Adrenal gland (tissue), 12 donors: ENCODE results near the gene MORF4L1. TPM values are rescaled to one million over a fixed set of nuclear protein-coding genes. Genes with fewer than 3 reads are reported as not detected.

Source experiments
- DNase-seq, 7 donors: peaks; one replicate each; pipeline ENCODE4 v3.0.0-alpha.2; 2019 to 2020
- H3K27ac ChIP-seq, 5 donors: fragments of 200-600 bp; sonication (generic) in 4 of 5; 1 replicate in 3 of 5; 2 replicates in 2 of 5; pipeline versions ENCODE4 v1.5.1 to v1.8.0; 2016 to 2020; ENCODE audit warnings: mild to moderate bottlenecking in 1 of 5
- H3K27me3 ChIP-seq: fragments of 200-600 bp; 2 replicates; pipeline ENCODE4 v1.8.0; 2021
- H3K36me3 ChIP-seq, 2 donors: fragments of 200-600 bp; replicated peaks in 1 of 2; 1 replicate in 1 of 2; 2 replicates in 1 of 2; pipeline versions ENCODE4 v1.5.1 to v1.8.0; 2018 to 2022
- H3K4me1 ChIP-seq, 2 donors: fragments of 200-600 bp; replicated peaks in 1 of 2; 1 replicate in 1 of 2; 2 replicates in 1 of 2; pipeline versions ENCODE4 v1.5.1 to v1.8.0; 2018 to 2021
- H3K4me3 ChIP-seq, 4 donors: fragments of 200-600 bp; sonication (generic) in 3 of 4; one replicate each; pipeline ENCODE4 v1.5.1; 2016 to 2018
- H3K9me3 ChIP-seq, 3 donors: fragments of 200-600 bp; sonication (generic) in 1 of 3; replicated peaks in 1 of 3; 1 replicate in 2 of 3; 2 replicates in 1 of 3; pipeline versions ENCODE4 v1.5.1 to v1.8.0; 2016 to 2021
- POLR2A ChIP-seq, 2 donors: fragments of 450-650 bp; IDR thresholded peaks; one replicate each; pipeline ENCODE4 v1.6.1; 2017; ENCODE audit warnings: antibody characterized with exemption in 2 of 2, mild to moderate bottlenecking in 2 of 2, moderate library complexity in 1 of 2
- WGBS, 4 donors: extraction: QIAGEN DNeasy Blood & Tissue Kit in 2 of 4; methylation state at CpG; one replicate each; pipeline versions ENCODE4 v1.1.5 to v1.1.7; 2013 to 2017; 5-methylcytosine and 5-hydroxymethylcytosine counted together
- intact Hi-C, 2 donors: fragments of 100-400 bp; cut with DNase I; formaldehyde crosslinking; loops; one replicate each; pipeline versions ENCODE4 v1.14.1 to v1.15.0; 2022 to 2023
- polyA plus RNA-seq, 3 donors: library from polyadenylated mRNA; stranded (reverse); fragments of 200-250 nt in 2 of 3; fragments of 350-450 nt in 1 of 3; fragmentation: Illumina TruSeq in 1 of 3; extraction: RNeasy Lipid Tissue Mini Kit (QIAGEN cat#74804) in 1 of 3; gene quantifications; one replicate each; pipeline ENCODE4 v1.2.3, GENCODE V29; 2013 to 2014
- total RNA-seq, 9 donors: library from RNA; depleted of rRNA in 4 of 9; stranded (reverse); fragments of >200 nt in 4 of 9; fragments of 120-200 nt in 1 of 9; fragmentation: NEBNext Ultra II Directional in 1 of 9; extraction: Animal tissue kit (Norgen Biotek cat#: 25700) in 1 of 9; gene quantifications; one replicate each; pipeline versions ENCODE4 v1.1.0 to v1.2.4, GENCODE V29; 2013 to 2023
- TF ChIP-seq, protein P1 (sequence below), 6 experiments: fragments of 450-650 bp in 4 of 6; fragments of 200-600 bp in 2 of 6; sonication (generic) in 1 of 6; IDR thresholded peaks; 1 replicate in 5 of 6; 2 replicates in 1 of 6; pipeline versions ENCODE4 v1.5.1 to v1.8.0; 2016 to 2021; ENCODE audit warnings: antibody characterized with exemption in 6 of 6, mild to moderate bottlenecking in 2 of 6, moderate library complexity in 1 of 6
- donor health status: healthy with polysubstance abuse.
- donor health status: Bipolar disorder and iron deficiency.
- donor health status: DM: yes; HTN: yes; CAD: no.
- donor health status: DM: no; HTN: no; CAD: no.
- donor health status: DM: no; HTN: no; CAD: no.
- donor health status: DM: yes; HTN: yes; CAD: no.

The MORF4L1 gene
- total and polyA plus RNA-seq, 12 donors, result 99.8 to 935 (median 342) TPM

DNA sequence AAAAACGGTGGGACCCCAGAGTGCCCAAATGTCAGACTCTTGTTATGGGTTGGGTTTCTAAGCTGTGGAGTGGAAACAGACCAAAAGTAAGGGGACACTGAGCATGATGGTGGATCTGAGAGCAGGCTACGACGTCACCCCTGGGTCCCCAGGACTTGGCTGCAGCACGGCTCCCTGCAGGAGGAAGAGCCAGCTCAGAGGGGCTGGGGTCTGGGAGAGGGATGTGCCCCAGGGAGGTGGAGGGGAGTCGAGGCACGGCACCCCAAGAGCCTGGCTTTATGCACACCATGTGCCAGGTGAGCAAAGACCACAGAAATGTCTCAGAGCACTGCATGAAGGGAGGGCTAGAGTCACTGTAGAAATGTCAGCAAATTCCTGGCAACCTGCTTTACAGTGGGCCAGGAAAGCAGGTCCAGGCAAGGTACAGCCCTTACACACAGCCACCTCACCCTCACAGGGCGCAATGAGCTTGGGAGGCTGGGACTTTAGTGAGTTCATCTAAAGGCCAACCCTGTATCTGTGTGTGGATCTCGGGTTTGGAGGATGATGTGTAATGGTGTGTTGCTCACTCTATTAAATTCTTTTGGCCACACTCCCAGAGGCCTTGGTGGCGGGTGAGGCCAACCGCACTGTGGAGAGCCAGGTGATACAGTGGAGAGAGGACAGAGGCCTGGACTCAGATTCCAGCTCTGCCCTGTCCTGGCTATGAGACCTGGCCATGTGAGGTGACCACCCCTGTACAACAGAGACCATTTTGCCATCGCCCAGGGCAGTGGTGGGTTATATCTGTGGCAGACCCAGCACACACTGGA, 58.1 kb downstream of the MORF4L1 start:
- Histone ChIP-seq H3K9me3 (no peaks in the 10 kb centered on the region), H3K27ac (peak overlapping the region in 4 of 5 donors; percentile 41 to 93 (median 70)), H3K36me3 (peaks cover 0 to 28% of the 10 kb centered on the region in 2 donors), H3K27me3 (no peaks in the 10 kb centered on the region), H3K4me3 (no peak overlapping the region), H3K4me1 (peaks cover 7 to 25% of the 10 kb centered on the region in 2 donors)
- DNase-seq, result peak; percentile 83 to 93 (median 90)
- 56 to 63% (median 60%) methylated on average over 11 of the region's 11 CpGs for WGBS, 4 donors
- intact Hi-C loops, result no loop called here
- TF ChIP-seq POLR2A (IDR thresholded peaks at IDR 0.05), result peak in 1 of 2 donors; percentile 31
- TF ChIP-seq, protein P1, sequence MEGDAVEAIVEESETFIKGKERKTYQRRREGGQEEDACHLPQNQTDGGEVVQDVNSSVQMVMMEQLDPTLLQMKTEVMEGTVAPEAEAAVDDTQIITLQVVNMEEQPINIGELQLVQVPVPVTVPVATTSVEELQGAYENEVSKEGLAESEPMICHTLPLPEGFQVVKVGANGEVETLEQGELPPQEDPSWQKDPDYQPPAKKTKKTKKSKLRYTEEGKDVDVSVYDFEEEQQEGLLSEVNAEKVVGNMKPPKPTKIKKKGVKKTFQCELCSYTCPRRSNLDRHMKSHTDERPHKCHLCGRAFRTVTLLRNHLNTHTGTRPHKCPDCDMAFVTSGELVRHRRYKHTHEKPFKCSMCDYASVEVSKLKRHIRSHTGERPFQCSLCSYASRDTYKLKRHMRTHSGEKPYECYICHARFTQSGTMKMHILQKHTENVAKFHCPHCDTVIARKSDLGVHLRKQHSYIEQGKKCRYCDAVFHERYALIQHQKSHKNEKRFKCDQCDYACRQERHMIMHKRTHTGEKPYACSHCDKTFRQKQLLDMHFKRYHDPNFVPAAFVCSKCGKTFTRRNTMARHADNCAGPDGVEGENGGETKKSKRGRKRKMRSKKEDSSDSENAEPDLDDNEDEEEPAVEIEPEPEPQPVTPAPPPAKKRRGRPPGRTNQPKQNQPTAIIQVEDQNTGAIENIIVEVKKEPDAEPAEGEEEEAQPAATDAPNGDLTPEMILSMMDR (IDR thresholded peaks at IDR 0.05), result no peak

- TF ChIP-seq POLR2A (IDR thresholded peaks at IDR 0.05), result no peak
- TF ChIP-seq, protein P1 (IDR thresholded peaks at IDR 0.05), result no peak
- Histone ChIP-seq H3K27ac (peak overlapping the region in 3 of 5 donors; percentile 56 to 93 (median 84)), H3K4me1 (peaks cover 7 to 25% of the 10 kb centered on the region in 2 donors), H3K36me3 (peaks cover 0 to 24% of the 10 kb centered on the region in 2 donors), H3K9me3 (no peaks in the 10 kb centered on the region), H3K27me3 (no peaks in the 10 kb centered on the region), H3K4me3 (no peak overlapping the region)
- intact Hi-C loops, result no loop called here
- peak in 5 of 7 donors; percentile 56 to 75 (median 60) for DNase-seq
- WGBS, 4 donors, result 70 to 81% (median 72%) methylated on average over 20 to 21 of the region's 21 CpGs; no CpG with 5 or more reads in 1 of the 4 donors
Observed at GRCh38 chr15:78931439-78932257, 59.0 kb downstream of the MORF4L1 start.

DNA sequence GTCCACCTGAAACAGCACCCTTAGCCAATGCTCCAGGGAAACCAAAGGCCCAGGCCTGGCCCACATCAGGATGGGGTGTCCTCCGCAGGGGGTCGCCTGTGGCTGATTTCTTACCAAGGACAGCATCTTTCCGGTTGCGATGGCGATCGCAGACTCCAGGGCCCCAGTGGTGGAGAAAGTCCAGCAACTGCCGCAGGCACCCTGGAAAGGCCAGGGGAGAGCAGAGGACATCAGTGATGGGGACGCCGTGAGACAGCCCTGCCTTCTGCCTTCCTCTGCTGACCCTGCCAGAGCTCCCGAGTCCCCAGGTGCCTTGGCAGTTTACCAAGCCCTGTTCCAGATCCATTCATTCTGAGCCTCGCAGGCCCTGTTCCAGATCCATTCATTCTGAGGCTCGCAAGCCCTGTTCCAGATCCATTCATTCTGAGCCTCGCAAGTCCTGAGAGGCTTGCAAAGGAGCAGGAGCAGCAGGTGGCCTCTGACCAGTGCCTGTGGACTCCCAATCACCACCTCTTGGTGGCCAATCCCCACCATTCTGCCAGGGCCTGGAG, 59.6 kb downstream of the MORF4L1 start:
- 81 to 93% (median 90%) methylated on average over 8 to 13 of the region's 13 CpGs for WGBS, 4 donors
- Histone ChIP-seq H3K4me1 (peaks cover 7 to 28% of the 10 kb centered on the region in 2 donors), H3K27ac (peak overlapping the region in 2 of 5 donors; percentile 84 to 93), H3K4me3 (no peak overlapping the region), H3K27me3 (no peaks in the 10 kb centered on the region), H3K36me3 (peaks cover 0 to 24% of the 10 kb centered on the region in 2 donors), H3K9me3 (no peaks in the 10 kb centered on the region)
- TF ChIP-seq, protein P1 (IDR thresholded peaks at IDR 0.05), result no peak
- no peak for TF ChIP-seq POLR2A (IDR thresholded peaks at IDR 0.05)
- peak in 2 of 7 donors; percentile 7 to 27 for DNase-seq
- intact Hi-C loops, result no loop called here
